Glomerular visceral epithelial cell (primary cell): ENCODE results near the gene MRC1.

Experiments
- DNase-seq: peaks from one replicate; pipeline ENCODE4 v3.0.0-alpha.2; 2016; ENCODE audit errors: extremely low spot score

The MRC1 gene

GRCh38 chr10:17808971-17809841 lies at the start of gene MRC1:
Gene MRC1, plus strand, starts transcription at chr10:17809348. Its CDS starts 118 bp downstream, at chr10:17809466.
- no peak for DNase-seq

GRCh38 chr10:17764142-17764541 lies 45.0 kb upstream of the MRC1 start:
- DNase-seq: no peak

- DNase-seq: no peak
Measured at GRCh38 chr10:17765602-17766001, 43.5 kb upstream of the MRC1 start.

- DNase-seq: no peak
Measured at GRCh38 chr10:17766731-17767130, 42.4 kb upstream of the MRC1 start.

GRCh38 chr10:17768496-17768895 lies 40.7 kb upstream of the MRC1 start:
- DNase-seq: no peak

- peak; percentile 56 for DNase-seq
Measured at GRCh38 chr10:17768957-17769356, 40.2 kb upstream of the MRC1 start.

GRCh38 chr10:17771017-17771416 lies 38.1 kb upstream of the MRC1 start:
- DNase-seq: no peak

GRCh38 chr10:17779784-17780183 lies 29.4 kb upstream of the MRC1 start:
- DNase-seq: no peak

GRCh38 chr10:17780727-17781126 lies 28.4 kb upstream of the MRC1 start:
- DNase-seq: no peak

- no peak for DNase-seq
Measured at GRCh38 chr10:17781856-17782255, 27.3 kb upstream of the MRC1 start.

GRCh38 chr10:17782921-17783665 lies 26.1 kb upstream of the MRC1 start:
- no peak for DNase-seq

GRCh38 chr10:17783751-17784150 lies 25.4 kb upstream of the MRC1 start:
- no peak for DNase-seq

- DNase-seq: no peak
Measured at GRCh38 chr10:17784688-17785087, 24.5 kb upstream of the MRC1 start.

GRCh38 chr10:17785276-17785930 lies 23.7 kb upstream of the MRC1 start:
- DNase-seq: no peak

- DNase-seq: peak; percentile 74
Measured at GRCh38 chr10:17787087-17787961, 21.8 kb upstream of the MRC1 start.

- DNase-seq: no peak
Measured at GRCh38 chr10:17788646-17789045, 20.5 kb upstream of the MRC1 start.

- DNase-seq: no peak
Measured at GRCh38 chr10:17789396-17789795, 19.8 kb upstream of the MRC1 start.

GRCh38 chr10:17790651-17791050 lies 18.5 kb upstream of the MRC1 start:
- no peak for DNase-seq

GRCh38 chr10:17792991-17793390 lies 16.2 kb upstream of the MRC1 start:
- DNase-seq: no peak

- no peak for DNase-seq
Measured at GRCh38 chr10:17793823-17794644, 15.1 kb upstream of the MRC1 start.

GRCh38 chr10:17795083-17795482 lies 14.1 kb upstream of the MRC1 start:
- no peak for DNase-seq
